Measurements from ENCODE around the gene GCK.

Gene GCK

GRCh38 chr7:44195889-44196288 lies 6.7 kb upstream of the GCK start:
- no peak overlapping the region for H3K4me3 ChIP-seq (ENCODE audit: low read depth, low read length)
- no peak for DNase-seq (ENCODE audit: low read depth)
- TF ChIP-seq, protein P1, sequence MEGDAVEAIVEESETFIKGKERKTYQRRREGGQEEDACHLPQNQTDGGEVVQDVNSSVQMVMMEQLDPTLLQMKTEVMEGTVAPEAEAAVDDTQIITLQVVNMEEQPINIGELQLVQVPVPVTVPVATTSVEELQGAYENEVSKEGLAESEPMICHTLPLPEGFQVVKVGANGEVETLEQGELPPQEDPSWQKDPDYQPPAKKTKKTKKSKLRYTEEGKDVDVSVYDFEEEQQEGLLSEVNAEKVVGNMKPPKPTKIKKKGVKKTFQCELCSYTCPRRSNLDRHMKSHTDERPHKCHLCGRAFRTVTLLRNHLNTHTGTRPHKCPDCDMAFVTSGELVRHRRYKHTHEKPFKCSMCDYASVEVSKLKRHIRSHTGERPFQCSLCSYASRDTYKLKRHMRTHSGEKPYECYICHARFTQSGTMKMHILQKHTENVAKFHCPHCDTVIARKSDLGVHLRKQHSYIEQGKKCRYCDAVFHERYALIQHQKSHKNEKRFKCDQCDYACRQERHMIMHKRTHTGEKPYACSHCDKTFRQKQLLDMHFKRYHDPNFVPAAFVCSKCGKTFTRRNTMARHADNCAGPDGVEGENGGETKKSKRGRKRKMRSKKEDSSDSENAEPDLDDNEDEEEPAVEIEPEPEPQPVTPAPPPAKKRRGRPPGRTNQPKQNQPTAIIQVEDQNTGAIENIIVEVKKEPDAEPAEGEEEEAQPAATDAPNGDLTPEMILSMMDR (IDR thresholded peaks at IDR 0.05; ENCODE audit: low read depth, low read length, missing control alignments) = no peak

GRCh38 chr7:44194562-44195145 lies 5.4 kb upstream of the GCK start:
- H3K4me3 ChIP-seq (ENCODE audit: low read depth, low read length) = no peak overlapping the region
- TF ChIP-seq, protein P1 (IDR thresholded peaks at IDR 0.05; ENCODE audit: low read depth, low read length, missing control alignments) = no peak
- no peak for DNase-seq (ENCODE audit: low read depth)

DNA sequence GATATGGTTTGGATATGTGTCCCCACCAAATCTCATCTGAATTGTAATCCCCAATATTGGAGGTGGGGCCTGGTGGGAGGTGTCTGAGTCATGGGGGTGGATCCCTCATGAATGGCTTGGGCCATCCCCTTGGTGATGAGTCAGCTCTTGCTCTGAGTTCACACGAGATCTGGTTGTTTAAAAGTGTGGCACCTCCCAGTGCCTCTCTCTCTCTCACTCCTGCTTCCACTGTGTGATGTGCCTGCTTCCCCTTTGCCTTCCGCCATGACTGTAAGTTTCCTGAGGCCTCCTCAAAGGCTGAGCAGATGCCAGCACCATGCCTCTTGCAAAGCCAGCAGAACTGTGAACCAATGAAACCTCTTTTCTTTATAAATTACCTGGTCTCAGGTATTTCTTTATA lies 4.8 kb upstream of the GCK start:
- TF ChIP-seq, protein P1 (IDR thresholded peaks at IDR 0.05; ENCODE audit: low read depth, low read length, missing control alignments) = no peak
- no peak for DNase-seq (ENCODE audit: low read depth)
- H3K4me3 ChIP-seq (ENCODE audit: low read depth, low read length) = no peak overlapping the region

DNA sequence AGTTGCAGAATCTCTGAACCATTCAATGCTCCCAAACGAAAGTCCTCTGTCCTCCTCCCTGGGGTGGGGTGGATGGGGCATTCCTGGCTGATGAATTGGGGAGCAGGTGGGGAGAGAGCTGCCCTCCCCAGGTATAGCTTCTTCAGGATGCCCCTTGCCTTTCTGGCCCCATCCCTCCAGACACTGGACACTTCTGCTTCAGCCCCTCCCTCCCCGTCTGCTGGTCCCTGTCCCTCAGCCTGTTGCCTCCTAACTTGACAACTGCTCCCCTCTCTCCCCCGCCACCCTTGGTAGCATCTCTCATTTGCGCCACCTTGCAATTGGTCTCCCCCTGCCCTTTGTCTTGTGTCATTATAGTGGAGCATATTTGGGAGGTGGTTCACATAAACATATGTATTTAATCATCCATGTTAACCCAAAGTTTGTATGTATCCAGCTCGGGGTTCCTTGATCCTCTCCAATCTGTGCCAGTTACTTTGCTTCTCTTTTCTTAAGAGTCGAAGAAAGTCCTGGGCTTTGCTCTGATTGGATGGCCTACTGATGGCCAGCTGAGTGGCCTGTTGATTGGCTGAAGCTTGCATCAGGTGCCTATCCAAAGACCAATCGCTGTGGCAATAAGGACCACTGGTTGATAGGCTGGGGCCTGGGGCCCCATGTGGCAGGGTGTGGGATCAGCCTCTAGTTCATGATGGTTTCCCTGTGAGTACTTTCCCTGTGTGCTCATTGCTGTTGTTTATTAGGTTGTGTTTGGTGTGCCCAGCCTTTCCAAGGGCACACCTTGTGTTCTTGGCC lies 4.0 kb upstream of the GCK start:
- H3K4me3 ChIP-seq (ENCODE audit: low read depth, low read length) = no peak overlapping the region
- TF ChIP-seq, protein P1 (IDR thresholded peaks at IDR 0.05; ENCODE audit: low read depth, low read length, missing control alignments) = no peak
- DNase-seq (ENCODE audit: low read depth) = no peak

- no peak overlapping the region for H3K4me3 ChIP-seq (ENCODE audit: low read depth, low read length)
- DNase-seq (ENCODE audit: low read depth) = no peak
- TF ChIP-seq, protein P1 (IDR thresholded peaks at IDR 0.05; ENCODE audit: low read depth, low read length, missing control alignments) = no peak
Measured at GRCh38 chr7:44191171-44191570, 1.9 kb upstream of the GCK start.

GRCh38 chr7:44189993-44190872 lies 994 bp upstream of the GCK start:
- H3K4me3 ChIP-seq (ENCODE audit: low read depth, low read length) = no peak overlapping the region

More at GRCh38 chr7:44189993-44190872, 994 bp upstream of the GCK start:
- no peak for DNase-seq (ENCODE audit: low read depth)
- TF ChIP-seq, protein P1 (IDR thresholded peaks at IDR 0.05; ENCODE audit: low read depth, low read length, missing control alignments) = no peak

Measured in GM12864 (cell line).